WERI-Rb-1 (cell line): ENCODE measurements around the gene DDT.
"Not testable (repeated sequence)": the region's sequence is repeated elsewhere in the genome, so short reads cannot be mapped to it uniquely, and the experiment has no call there.

Experiments
- DNase-seq: peaks from one replicate; pipeline ENCODE4 v3.0.0-alpha.2; 2020
- H3K27ac ChIP-seq: fragments of 250-450 bp; sonication (Bioruptor Pico); 2 replicates; pipeline ENCODE4 v1.5.1; 2020; ENCODE audit warnings: mild to moderate bottlenecking, moderate library complexity
- H3K27me3 ChIP-seq: fragments of 250-450 bp; sonication (Bioruptor Pico); 2 replicates; pipeline ENCODE4 v1.5.1; 2021; ENCODE audit warnings: mild to moderate bottlenecking, low read depth, moderate library complexity; ENCODE audit not compliant: insufficient read depth, severe bottlenecking
- H3K36me3 ChIP-seq: fragments of 250-450 bp; sonication (Bioruptor Pico); 2 replicates; pipeline ENCODE4 v1.5.1; 2020; ENCODE audit warnings: mild to moderate bottlenecking, moderate library complexity
- H3K4me3 ChIP-seq: 2 replicates; pipeline ENCODE4 v1.5.1; 2011; ENCODE audit warnings: low read depth, mild to moderate bottlenecking, control low read depth, low read length
- H3K9me3 ChIP-seq: fragments of 250-450 bp; sonication (Bioruptor Pico); 2 replicates; pipeline ENCODE4 v1.5.1; 2021; ENCODE audit warnings: mild to moderate bottlenecking, moderate library complexity; ENCODE audit not compliant: severe bottlenecking
- TF ChIP-seq, protein P1 (sequence below): IDR thresholded peaks from 2 replicates; pipeline ENCODE4 v1.5.1; 2011; ENCODE audit warnings: low read depth, mild to moderate bottlenecking, control low read depth, inconsistent platforms, low read length

DDT gene

GRCh38 chr22:23974345-23974744, at the start of gene DDT:
Gene DDT (minus strand): TSS chr22:23974441. CDS start chr22:23974414, 27 bp downstream.
- not testable (repeated sequence) for H3K27me3 ChIP-seq, H3K9me3 ChIP-seq, DNase-seq, H3K4me3 ChIP-seq, H3K27ac ChIP-seq
- peaks cover 16% of the 10 kb centered on the region for H3K36me3 ChIP-seq

DNA sequence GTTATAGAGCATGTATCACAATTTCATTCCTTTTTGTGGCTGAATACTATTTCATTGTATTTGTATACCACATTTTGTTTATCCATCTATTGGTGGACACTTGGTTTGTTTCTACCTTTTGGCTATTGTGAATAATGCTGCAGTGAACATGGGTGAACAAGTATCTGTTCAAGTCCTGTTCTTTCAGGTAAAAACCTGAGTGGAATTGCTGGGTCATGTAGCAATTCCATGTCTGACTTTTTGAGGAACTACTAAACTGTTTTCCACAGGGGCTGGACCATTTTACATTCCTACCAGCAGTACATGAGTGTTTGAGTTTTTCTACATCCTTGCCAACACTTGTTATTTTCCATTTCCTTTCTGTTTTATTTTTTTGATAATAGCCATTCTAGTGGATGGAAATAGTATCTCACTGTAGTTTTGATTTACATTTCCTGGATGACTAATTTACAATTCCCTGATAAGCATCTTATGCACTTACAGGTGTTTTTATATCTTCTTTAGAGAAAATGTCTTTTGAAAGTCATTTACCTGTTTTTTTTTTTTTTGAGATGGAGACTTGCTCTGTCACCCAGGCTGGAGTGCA, 49.1 kb upstream of the DDT start:
- no peak overlapping the region for H3K27ac ChIP-seq
- TF ChIP-seq, protein P1, sequence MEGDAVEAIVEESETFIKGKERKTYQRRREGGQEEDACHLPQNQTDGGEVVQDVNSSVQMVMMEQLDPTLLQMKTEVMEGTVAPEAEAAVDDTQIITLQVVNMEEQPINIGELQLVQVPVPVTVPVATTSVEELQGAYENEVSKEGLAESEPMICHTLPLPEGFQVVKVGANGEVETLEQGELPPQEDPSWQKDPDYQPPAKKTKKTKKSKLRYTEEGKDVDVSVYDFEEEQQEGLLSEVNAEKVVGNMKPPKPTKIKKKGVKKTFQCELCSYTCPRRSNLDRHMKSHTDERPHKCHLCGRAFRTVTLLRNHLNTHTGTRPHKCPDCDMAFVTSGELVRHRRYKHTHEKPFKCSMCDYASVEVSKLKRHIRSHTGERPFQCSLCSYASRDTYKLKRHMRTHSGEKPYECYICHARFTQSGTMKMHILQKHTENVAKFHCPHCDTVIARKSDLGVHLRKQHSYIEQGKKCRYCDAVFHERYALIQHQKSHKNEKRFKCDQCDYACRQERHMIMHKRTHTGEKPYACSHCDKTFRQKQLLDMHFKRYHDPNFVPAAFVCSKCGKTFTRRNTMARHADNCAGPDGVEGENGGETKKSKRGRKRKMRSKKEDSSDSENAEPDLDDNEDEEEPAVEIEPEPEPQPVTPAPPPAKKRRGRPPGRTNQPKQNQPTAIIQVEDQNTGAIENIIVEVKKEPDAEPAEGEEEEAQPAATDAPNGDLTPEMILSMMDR: no peak
- no peak for DNase-seq
- H3K4me3 ChIP-seq: no peak overlapping the region
- H3K9me3 ChIP-seq: no peaks in the 10 kb centered on the region
- H3K27me3 ChIP-seq: no peaks in the 10 kb centered on the region
- no peaks in the 10 kb centered on the region; the same call in 1 of the 2 replicates for H3K36me3 ChIP-seq

GRCh38 chr22:24021304-24021703, 47.1 kb upstream of the DDT start:
- H3K9me3 ChIP-seq: no peaks in the 10 kb centered on the region
- peaks cover 8% of the 10 kb centered on the region for H3K36me3 ChIP-seq
- no peaks in the 10 kb centered on the region for H3K27me3 ChIP-seq
- no peak overlapping the region for H3K4me3 ChIP-seq
- no peak for DNase-seq
- no peak overlapping the region for H3K27ac ChIP-seq
- TF ChIP-seq, protein P1: no peak

- DNase-seq: no peak
- Histone ChIP-seq H3K36me3 (peaks cover 12% of the 10 kb centered on the region), H3K9me3 (no peaks in the 10 kb centered on the region), H3K27me3 (no peaks in the 10 kb centered on the region), H3K4me3 (no peak overlapping the region), H3K27ac (no peak overlapping the region)
- TF ChIP-seq, protein P1: no peak
These were observed 41.9 kb upstream of the DDT start for GRCh38 chr22:24016156-24016555.

GRCh38 chr22:24011735-24012068, 37.5 kb upstream of the DDT start:
- Histone ChIP-seq H3K27me3 (no peaks in the 10 kb centered on the region), H3K4me3 (peak overlapping the region; percentile 98), H3K27ac (peak overlapping the region; percentile 79), H3K9me3 (no peaks in the 10 kb centered on the region), H3K36me3 (peaks cover 6% of the 10 kb centered on the region)
- peak; percentile 39 for DNase-seq
- TF ChIP-seq, protein P1: no peak

DNA sequence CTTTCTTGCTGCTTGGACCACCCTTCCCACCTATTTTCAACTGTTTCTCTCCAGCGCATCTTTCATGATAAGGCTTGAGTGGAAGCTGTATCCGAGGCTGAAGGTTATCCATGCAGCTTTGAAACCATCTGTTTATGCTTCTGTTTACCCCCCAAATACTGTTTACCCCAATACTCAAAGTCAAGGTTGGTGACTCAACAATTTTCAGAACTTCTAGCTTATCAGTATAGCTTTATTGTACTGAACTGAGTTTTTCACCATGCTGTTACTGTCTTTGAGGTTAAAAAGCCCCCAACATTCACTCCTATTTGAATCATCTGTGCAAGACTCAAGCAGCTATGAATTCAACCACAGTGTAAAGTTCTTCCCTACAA, 35.8 kb upstream of the DDT start:
- 0 out of 2 replicates have a peak, but pooled peaks cover 3% of the 10 kb centered on the region for H3K36me3 ChIP-seq
- no peaks in the 10 kb centered on the region for H3K9me3 ChIP-seq
- no peaks in the 10 kb centered on the region for H3K27me3 ChIP-seq
- H3K27ac ChIP-seq: no peak overlapping the region
- TF ChIP-seq, protein P1: no peak
- DNase-seq: no peak
- no peak overlapping the region for H3K4me3 ChIP-seq
